Mesothelial cell of epicardium (in vitro differentiated cells): ENCODE data around the gene SUPT5H. TPM values are rescaled to one million over a fixed set of nuclear protein-coding genes. Genes with fewer than 3 reads are reported as not detected.

ENCODE experiments used
- DNase-seq, 2 experiments: peaks; one replicate each; pipeline ENCODE4 v3.0.0; 2021; ENCODE audit warnings: low spot score in 2 of 2; ENCODE audit not compliant: unreplicated experiment in 2 of 2
- H3K27ac Mint-ChIP-seq: 2 replicates; pipeline ENCODE4 v1.8.0; 2021; ENCODE audit warnings: mixed read lengths
- H3K27me3 Mint-ChIP-seq: 2 replicates; pipeline ENCODE4 v1.8.0; 2021; ENCODE audit warnings: low read depth, mixed read lengths
- H3K36me3 Mint-ChIP-seq: 2 replicates; pipeline ENCODE4 v1.8.0; 2021; ENCODE audit warnings: mixed read lengths
- H3K4me1 Mint-ChIP-seq: 2 replicates; pipeline ENCODE4 v1.8.0; 2021; ENCODE audit warnings: mixed read lengths
- H3K4me3 Mint-ChIP-seq: 2 replicates; pipeline ENCODE4 v1.8.0; 2021; ENCODE audit warnings: mild to moderate bottlenecking, moderate library complexity, mixed read lengths
- H3K9me3 Mint-ChIP-seq: 2 replicates; pipeline ENCODE4 v1.8.0; 2021; ENCODE audit warnings: mixed read lengths
- CTCF ChIP-seq: fragments of 200-600 bp; sonication (generic); IDR thresholded peaks from one replicate; pipeline ENCODE4 v1.5.0; 2021; ENCODE audit warnings: antibody characterized with exemption; ENCODE audit not compliant: unreplicated experiment
- total RNA-seq: library from RNA; stranded (reverse); gene quantifications from 3 replicates; pipeline ENCODE4 v1.2.1, GENCODE V29; 2021

SUPT5H gene
- total RNA-seq, 1 donor from 2014 or later = 127 TPM

- no peaks in the 10 kb centered on the region for H3K9me3 Mint-ChIP-seq
- H3K36me3 Mint-ChIP-seq = no peaks in the 10 kb centered on the region
- H3K27ac Mint-ChIP-seq = no peak overlapping the region
- H3K4me1 Mint-ChIP-seq = peaks cover 18% of the 10 kb centered on the region
- peak in 1 of 2 experiments; percentile 76 for DNase-seq
- peak; percentile 85 for TF ChIP-seq CTCF
- no peak overlapping the region for H3K4me3 Mint-ChIP-seq
- H3K27me3 Mint-ChIP-seq = peaks cover 92% of the 10 kb centered on the region
Observed at GRCh38 chr19:39502640-39503417, 57.4 kb downstream of the SUPT5H start.

- Mint-ChIP-seq H3K9me3 (no peaks in the 10 kb centered on the region), H3K4me1 (peaks cover 6% of the 10 kb centered on the region), H3K4me3 (peak overlapping the region; percentile 46), H3K27ac (no peak overlapping the region), H3K27me3 (peaks cover 84% of the 10 kb centered on the region), H3K36me3 (no peaks in the 10 kb centered on the region)
- no peak for TF ChIP-seq CTCF
- DNase-seq = no peak
Observed at GRCh38 chr19:39506598-39506943, 61.2 kb downstream of the SUPT5H start.

DNA sequence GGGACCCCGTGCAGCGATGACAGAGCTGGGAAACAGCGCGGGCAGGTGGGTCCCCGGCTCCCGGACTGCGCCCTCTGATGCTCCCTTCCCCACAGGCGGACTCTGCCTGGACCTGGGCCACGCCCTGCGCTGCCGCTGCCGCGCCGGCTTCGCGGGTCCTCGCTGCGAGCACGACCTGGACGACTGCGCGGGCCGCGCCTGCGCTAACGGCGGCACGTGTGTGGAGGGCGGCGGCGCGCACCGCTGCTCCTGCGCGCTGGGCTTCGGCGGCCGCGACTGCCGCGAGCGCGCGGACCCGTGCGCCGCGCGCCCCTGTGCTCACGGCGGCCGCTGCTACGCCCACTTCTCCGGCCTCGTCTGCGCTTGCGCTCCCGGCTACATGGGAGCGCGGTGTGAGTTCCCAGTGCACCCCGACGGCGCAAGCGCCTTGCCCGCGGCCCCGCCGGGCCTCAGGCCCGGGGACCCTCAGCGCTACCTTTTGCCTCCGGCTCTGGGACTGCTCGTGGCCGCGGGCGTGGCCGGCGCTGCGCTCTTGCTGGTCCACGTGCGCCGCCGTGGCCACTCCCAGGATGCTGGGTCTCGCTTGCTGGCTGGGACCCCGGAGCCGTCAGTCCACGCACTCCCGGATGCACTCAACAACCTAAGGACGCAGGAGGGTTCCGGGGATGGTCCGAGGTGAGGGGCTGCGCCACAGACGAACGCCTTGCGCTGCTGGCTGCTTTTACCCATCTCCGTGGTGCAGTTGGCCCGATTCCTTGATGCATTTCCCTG, 61.7 kb downstream of the SUPT5H start:
- peak; percentile 39 to 71 for DNase-seq
- no peaks in the 10 kb centered on the region for H3K9me3 Mint-ChIP-seq
- peaks cover 81% of the 10 kb centered on the region for H3K27me3 Mint-ChIP-seq
- H3K36me3 Mint-ChIP-seq = no peaks in the 10 kb centered on the region
- H3K4me3 Mint-ChIP-seq = peak overlapping the region; percentile 65
- H3K4me1 Mint-ChIP-seq = peaks cover 6% of the 10 kb centered on the region
- no peak overlapping the region for H3K27ac Mint-ChIP-seq
- TF ChIP-seq CTCF = no peak

DNA sequence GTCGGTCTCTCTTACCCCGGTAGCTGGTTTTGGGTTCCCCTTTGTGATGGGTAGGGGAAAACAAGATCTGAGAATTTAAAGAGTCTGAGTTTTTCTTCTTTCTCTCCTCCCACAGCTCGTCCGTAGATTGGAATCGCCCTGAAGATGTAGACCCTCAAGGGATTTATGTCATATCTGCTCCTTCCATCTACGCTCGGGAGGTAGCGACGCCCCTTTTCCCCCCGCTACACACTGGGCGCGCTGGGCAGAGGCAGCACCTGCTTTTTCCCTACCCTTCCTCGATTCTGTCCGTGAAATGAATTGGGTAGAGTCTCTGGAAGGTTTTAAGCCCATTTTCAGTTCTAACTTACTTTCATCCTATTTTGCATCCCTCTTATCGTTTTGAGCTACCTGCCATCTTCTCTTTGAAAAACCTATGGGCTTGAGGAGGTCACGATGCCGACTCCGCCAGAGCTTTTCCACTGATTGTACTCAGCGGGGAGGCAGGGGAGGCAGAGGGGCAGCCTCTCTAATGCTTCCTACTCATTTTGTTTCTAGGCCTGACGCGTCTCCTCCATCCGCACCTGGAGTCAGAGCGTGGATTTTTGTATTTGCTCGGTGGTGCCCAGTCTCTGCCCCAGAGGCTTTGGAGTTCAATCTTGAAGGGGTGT, 62.5 kb downstream of the SUPT5H start:
- no peak for TF ChIP-seq CTCF
- no peak for DNase-seq
- H3K27me3 Mint-ChIP-seq = peaks cover 84% of the 10 kb centered on the region
- no peaks in the 10 kb centered on the region for H3K9me3 Mint-ChIP-seq
- H3K4me1 Mint-ChIP-seq = peaks cover 6% of the 10 kb centered on the region
- no peak overlapping the region for H3K27ac Mint-ChIP-seq
- no peaks in the 10 kb centered on the region for H3K36me3 Mint-ChIP-seq
- H3K4me3 Mint-ChIP-seq = peak overlapping the region; percentile 65

- H3K27me3 Mint-ChIP-seq = peaks cover 84% of the 10 kb centered on the region
- no peaks in the 10 kb centered on the region for H3K36me3 Mint-ChIP-seq
- no peaks in the 10 kb centered on the region for H3K9me3 Mint-ChIP-seq
- H3K4me1 Mint-ChIP-seq = peaks cover 6% of the 10 kb centered on the region
- no peak for DNase-seq
- no peak for TF ChIP-seq CTCF
- no peak overlapping the region for H3K27ac Mint-ChIP-seq
- H3K4me3 Mint-ChIP-seq = no peak overlapping the region
Observed at GRCh38 chr19:39508629-39509028, 63.2 kb downstream of the SUPT5H start.
